NCI-H510A treated with DMSO at 0.1 percent for 48 hours (cell line): ENCODE measurements around the gene ARVCF.
A peak's percentile ranks its signal among the peaks of the same experiment; 100 is the strongest.

Experiments
- DNase-seq: peaks from one replicate; lab custom pipeline; 2025; lab: John Stamatoyannopoulos, UW

Gene ARVCF

DNA sequence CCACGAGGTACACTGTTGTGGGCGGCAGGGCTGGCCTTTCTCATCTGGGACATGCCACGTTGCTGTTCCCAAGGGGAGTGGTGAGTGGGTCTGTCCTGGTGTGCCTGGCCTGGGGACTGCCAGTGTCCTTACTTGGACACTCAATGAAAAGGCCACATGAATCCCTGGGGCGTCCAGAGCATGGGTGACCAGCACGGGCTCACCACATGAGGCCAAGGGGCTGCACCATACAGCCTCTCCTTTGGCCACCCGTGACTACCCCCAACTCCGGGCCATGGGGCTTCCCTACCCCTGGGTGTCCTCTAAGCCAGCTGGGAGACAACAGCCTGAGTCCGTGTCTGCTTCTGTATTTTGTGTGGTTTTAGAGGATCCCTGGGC, 54.8 kb downstream of the ARVCF start:
- no peak for DNase-seq

DNA sequence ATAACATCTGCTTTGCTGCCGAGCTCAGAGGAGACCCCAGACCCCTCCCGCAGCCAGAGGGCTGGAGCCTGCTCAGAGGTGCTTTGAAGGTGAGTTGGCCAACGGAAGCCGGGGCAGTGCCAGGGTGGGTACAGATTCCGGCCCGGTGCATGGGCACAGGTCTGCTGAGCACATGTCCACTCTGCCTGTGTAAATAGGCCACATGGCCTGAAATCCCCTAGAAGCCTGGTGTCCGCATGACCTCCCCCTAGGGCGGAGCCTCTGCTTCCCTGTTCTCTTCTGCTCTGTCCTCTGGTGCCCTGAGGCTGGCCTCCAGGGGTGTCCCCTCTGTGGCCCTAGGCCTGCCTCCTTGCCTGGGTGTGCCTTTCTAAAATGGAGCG, 55.4 kb downstream of the ARVCF start:
- DNase-seq, result no peak

GRCh38 chr22:19960491-19961200, 56.0 kb downstream of the ARVCF start:
- no peak for DNase-seq

DNA sequence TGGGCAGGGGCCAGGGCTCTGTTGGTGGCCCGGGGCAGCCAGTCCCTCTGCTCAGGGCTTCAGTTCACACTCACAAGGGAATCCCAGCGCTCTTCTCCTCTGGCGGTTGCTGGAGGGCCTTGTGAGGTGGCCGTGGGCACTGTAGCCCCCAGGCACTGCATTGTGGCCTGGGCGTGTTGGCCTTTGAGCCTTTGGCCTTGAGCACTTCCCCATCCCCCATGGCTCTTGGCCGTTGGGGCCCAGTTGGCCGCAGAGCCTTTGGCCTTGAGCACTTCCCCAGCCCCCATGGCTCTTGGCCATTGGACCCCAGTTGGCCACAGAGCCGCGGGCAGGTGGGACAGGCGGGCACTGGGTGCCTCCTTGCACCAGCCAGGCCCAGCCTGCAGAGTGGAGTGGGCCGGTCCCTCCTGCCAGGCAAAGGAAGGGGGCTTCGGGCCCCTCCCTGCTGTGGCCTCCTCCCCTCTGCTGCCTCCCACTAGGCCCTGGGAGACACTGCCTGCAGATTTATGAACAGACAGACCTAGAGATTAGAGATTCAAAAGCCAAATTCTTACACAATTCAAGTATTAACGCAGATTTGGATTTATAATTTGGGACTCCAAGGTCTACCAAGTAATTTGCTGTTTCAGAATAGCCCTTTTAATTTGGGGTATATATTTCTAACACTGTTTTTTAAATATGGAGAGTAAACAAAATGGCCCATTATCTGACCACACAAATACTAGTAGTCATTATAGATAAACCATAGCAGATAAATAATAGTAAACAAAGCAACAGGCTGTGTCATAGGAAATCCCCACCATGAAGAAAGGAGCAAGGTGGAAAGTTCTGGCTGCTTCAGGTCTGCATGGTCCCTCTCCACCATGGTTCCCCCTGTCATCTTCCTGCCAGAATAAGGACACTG, 56.8 kb downstream of the ARVCF start:
- no peak for DNase-seq

DNA sequence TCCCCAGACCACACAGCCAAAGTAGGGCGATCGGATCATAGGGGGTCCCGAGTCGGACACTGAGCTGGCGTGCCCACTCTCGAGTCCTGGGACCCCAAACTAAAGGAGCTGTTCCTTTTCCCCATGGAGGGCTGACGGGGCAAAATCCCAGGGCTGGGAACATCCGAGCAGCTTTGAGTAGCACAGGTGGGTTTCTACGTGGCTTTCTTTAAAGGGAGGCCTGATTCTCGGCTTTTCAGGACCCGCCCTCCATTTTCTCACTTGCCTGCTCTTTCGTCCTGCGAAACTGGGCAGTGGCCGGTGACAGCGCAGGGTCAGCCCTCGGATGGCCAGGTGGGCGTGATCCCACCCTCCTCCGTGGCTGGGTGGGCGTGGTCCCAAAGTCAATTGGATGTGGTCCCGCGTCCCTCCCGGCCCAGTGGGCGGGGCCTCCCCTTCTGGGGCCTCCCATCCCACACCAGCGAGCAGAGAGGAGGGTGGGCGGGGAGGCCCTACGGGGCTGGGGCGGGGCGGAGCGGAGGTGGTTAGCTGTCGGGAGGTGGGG, 57.5 kb downstream of the ARVCF start:
- DNase-seq, result no peak

DNA sequence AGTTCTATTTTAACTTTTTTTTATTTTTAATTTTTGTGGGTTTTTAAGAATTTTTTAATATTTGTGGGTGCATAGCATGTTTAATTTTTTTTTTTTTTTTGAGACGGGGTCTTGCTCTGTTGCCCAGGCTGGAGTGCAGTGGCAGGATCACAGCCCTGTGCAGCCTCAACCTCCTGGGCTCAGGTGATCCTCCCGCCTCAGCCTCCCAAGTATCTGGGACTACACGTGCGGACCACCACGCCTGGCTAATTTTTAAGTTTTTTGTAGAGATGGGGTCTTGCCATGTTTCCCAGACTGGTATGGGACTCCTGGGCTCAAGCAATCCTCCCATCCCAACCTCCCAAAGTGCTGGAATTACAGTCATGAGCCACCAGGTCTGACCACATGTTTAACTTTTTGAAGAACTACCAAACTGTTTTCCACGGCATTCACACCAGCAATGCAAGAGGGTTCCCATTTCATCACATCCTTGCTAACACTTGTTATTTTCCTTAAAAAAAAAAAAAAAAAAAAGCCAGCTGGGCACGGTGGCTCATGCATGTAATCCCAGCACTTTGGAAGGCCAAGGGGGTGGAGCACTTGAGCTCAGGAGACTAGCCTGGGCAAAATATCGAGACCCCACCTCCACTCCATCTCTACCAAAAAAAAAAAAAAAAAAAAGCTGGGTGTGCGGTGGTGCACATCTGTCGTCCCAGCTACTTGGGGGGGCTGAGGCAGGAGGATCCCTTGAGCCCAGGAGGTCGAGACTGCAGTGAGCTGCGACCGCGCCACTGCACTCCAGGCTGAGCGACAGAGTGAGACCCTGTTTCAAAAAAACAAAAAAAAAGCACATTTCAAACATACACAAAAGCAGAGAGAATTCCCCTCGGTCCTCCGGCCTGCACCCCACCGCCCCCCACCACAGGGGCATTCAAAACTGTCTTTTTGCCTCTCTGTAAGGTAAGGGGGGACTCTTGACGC, 58.3 kb downstream of the ARVCF start:
- DNase-seq, result no peak

GRCh38 chr22:19957445-19957844, 59.2 kb downstream of the ARVCF start:
- no peak for DNase-seq

DNA sequence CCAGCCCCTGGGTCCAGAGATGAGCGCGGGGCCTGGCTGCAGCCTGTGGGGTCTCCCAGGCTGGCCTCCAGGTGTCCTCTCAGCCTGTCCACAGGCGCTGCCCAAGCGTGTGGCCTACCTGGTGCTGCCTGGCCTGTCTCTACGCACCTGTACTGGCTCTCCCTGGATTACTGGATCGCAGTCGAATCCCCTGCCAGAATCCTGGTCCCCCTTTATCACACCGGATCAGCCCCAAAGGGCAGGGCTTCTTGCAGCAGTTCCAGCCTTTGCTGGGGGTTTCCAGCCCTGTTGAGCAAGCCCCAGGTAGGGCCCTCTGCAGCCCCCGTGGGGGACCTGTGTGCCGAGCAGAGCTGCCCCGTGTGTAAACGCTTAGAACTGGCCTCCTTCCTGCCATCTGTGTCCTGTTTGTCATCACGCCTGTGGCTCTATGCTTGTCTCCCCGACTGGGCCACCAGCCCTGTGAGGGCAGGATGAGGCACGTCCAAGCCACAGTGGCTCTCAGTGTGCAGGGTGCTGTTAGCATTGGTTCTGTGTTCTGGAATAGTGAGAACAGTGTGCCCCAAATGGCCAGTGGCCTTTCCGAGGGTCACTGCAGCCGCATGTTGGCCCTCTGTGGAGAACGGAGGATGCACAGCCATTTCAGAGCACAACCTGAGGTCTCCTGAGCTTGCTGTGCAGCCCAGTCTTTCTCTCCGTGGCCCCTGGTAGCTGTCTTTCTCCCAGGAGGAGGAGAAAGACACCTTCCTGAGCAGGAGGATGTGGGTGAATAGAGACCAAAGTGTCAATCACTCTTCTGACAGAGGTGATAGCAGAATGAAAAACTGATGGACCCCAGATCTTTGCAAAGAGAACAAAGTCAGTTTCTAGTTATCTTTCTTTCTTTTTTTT, 61.1 kb downstream of the ARVCF start:
- peak; percentile 22 for DNase-seq

GRCh38 chr22:19951346-19951745, 65.3 kb downstream of the ARVCF start:
- no peak for DNase-seq

DNA sequence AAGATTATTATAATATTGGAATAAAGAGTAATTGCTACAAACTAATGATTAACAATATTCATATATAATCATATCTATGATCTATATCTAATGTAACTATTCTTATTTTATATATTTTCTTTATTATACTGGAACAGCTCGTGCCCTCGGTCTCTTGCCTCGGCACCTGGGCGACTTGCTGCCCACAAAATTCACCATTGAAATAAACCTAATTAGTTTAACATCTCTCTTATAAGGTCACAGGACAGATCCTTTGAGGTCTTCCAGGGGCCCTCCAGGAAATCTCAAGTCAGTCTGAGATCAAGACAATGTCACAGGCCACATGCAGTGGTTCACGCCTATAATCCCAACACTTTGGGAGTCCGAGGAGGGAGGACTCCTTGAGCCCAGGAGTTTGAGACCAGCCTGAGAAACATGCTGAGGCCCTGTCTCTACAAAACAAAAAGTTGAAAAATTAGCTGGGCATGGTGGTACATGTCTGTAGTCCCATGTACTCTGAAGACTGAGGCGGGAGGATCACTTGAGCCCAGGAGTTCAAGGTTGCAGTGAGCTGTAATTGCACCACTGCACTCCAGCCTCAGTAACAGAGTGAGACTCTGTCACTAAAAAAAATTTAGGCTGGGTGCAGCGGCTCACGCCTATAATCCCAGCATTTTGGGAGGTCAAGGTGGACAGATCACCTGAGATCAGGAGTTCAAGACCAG, 68.4 kb downstream of the ARVCF start:
- DNase-seq, result no peak

GRCh38 chr22:19943082-19944026, 73.3 kb downstream of the ARVCF start:
- DNase-seq, result no peak

DNA sequence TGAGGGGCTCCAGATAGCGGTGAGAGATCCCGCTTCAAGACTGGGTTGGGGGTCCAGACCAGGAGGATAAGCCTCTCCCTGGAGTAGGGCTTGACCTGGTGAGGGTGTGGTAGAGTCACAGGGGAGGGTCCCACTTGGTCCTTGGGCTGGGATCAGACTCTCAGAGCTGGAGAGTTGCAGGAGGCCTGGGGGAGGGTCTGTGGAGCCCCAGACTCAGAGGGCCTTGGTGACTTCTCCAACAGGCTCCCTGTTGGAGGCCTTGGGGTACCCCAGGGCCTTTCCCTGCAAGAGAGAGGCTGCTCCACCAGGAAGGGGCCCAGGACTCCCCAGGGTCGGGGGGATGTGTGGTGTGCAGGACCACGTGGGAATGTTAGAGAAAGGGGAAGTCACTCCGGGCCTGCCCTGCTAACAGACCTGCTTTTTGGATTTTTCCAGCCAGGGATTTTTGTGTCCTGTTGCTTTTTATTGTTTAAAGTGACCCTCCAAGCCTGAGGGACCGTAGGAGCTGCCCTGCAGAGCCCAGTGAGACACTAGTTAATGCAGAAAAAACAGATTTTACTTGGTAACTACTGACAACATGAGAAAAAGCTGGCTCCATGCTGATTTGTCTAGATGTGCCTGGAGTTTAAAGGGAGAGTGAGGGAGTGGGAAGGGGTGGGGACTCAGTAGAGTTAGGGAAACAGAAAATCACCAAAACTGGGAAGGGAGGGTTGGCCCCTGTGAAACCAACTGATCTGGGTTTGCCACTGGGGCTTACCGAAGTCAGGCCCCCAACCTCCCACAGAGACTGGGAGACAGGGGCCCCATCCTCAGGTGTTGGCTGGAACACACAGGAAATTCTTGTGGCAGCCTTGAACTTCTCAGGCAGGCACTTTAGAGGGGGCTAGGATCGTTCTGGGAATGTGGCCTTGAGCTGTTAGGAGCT, 74.2 kb downstream of the ARVCF start:
- no peak for DNase-seq

GRCh38 chr22:19941365-19942082, 75.1 kb downstream of the ARVCF start, which contains the start of the genes COMT and TXNRD2:
COMT (plus strand) TSS chr22:19941772; CDS start chr22:19962527, 20,755 bp downstream.
TXNRD2 (minus strand) TSS chr22:19941818; CDS start chr22:19941803, 15 bp downstream.
- DNase-seq, result peak; percentile 11

- DNase-seq, result no peak
These were observed 75.9 kb downstream of the ARVCF start for GRCh38 chr22:19940536-19941364.

GRCh38 chr22:19937616-19938473, 78.8 kb downstream of the ARVCF start:
- DNase-seq, result no peak
